ENCODE measurements around the gene ARHGAP23. TPM values are rescaled to one million over a fixed set of nuclear protein-coding genes. Genes with fewer than 3 reads are reported as not detected.

ARHGAP23 gene
- total and polyA plus RNA-seq, 10 of the 15 experiments (the other 5 are each of a cell fraction or from before 2014, with no cell fraction given): 0.23 to 5.8 (median 2.1) TPM

DNA sequence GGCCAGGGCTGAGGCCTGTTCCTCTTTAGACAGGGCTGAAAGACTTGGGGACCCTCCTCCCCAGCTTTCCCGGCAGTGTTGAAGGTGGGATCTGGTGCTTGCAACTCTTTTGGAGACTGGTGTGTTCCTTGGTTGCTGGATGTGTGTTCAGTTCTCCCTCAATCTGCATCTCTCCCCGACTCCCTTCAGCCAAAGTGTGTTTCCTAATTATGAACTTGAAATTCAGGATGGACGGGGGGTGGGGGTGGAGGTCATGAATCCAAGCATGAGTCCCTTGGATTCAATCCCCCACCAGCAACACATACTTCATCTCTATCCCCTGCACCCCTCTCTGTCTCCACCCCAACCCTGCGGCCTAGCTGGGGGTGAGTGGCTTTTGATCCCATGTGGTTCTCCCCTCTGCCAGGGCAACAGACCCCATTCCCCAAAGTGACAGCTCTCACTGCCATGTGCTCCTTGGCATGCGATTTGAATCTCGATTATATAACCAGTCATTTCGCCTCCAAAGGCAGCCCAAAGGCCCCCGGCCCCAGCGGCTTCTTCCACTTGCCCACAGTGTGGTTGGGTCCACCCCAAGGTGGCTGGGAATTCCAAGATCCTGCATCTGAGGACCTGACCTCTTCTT lies 1.3 kb downstream of the ARHGAP23 start:
- Histone ChIP-seq H2AFZ (ENCODE audit: control insufficient read depth, low read depth, low read length) (no peak overlapping the region), H3K9me3 (replicated peaks; ENCODE audit: control insufficient read depth, insufficient read depth, low read length) (no peaks in the 10 kb centered on the region), H4K20me1 (ENCODE audit: control insufficient read depth, insufficient read depth) (no peaks in the 10 kb centered on the region), H3K9ac (ENCODE audit: control insufficient read depth, insufficient read depth, low read length) (no peak overlapping the region), H3K4me1 (ENCODE audit: control insufficient read depth, insufficient read depth, low read length) (peaks cover 4% of the 10 kb centered on the region), H3K4me3 (0 out of 2 replicates have a peak overlapping the region, but pooled peaks have one; percentile 80), H3K27ac (ENCODE audit: control insufficient read depth, insufficient read depth) (no peak overlapping the region), H3K36me3 (ENCODE audit: control insufficient read depth in 2 of 2, insufficient read depth in 2 of 2, low read length in 1 of 2) (no peaks in the 10 kb centered on the region), H3K4me2 (ENCODE audit: control insufficient read depth, insufficient read depth) (no peak overlapping the region), H3K27me3 (replicated peaks in 1 of 2; ENCODE audit: control insufficient read depth in 2 of 2, insufficient read depth in 2 of 2, low read length in 1 of 2) (no peaks in the 10 kb centered on the region; a peak in 1 of 4 replicates), H3K79me2 (ENCODE audit: control insufficient read depth, insufficient read depth, low read length) (no peaks in the 10 kb centered on the region)
- no peak for TF ChIP-seq CBX3 (IDR thresholded peaks at IDR 0.05; ENCODE audit: borderline replicate concordance, low read depth)
- TF ChIP-seq, protein P1, sequence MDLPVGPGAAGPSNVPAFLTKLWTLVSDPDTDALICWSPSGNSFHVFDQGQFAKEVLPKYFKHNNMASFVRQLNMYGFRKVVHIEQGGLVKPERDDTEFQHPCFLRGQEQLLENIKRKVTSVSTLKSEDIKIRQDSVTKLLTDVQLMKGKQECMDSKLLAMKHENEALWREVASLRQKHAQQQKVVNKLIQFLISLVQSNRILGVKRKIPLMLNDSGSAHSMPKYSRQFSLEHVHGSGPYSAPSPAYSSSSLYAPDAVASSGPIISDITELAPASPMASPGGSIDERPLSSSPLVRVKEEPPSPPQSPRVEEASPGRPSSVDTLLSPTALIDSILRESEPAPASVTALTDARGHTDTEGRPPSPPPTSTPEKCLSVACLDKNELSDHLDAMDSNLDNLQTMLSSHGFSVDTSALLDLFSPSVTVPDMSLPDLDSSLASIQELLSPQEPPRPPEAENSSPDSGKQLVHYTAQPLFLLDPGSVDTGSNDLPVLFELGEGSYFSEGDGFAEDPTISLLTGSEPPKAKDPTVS (IDR thresholded peaks at IDR 0.05; ENCODE audit: low read depth, low read length): no peak
- no peak for TF ChIP-seq ESRRA (IDR thresholded peaks at IDR 0.05; ENCODE audit: low read length)
- no peak for TF ChIP-seq ATF7 (IDR thresholded peaks at IDR 0.05; ENCODE audit: low read depth)
- no peak for TF ChIP-seq FOS (IDR thresholded peaks at IDR 0.05; ENCODE audit: borderline replicate concordance, extremely low read depth, insufficient read length)
- 0 out of 2 replicates have a peak, but pooled peaks have one; percentile 0 for TF ChIP-seq NR2F1 (conservative IDR thresholded peaks at IDR 0.05)
- no peak for TF ChIP-seq YY1 (IDR thresholded peaks at IDR 0.05; ENCODE audit: low read depth, low read length)
- DNase-seq (ENCODE audit: low read depth, low spot score): no peak
- no peak for FAIRE-seq
- RAD21 ChIA-PET (ENCODE audit: unreplicated experiment): interaction anchor here (1.0 to 2.5 kb wide), 3 partner anchors 14 to 238 kb away, joined by 3 to 6 read pairs (median 6); no protein-coding TSS in a partner anchor
- ATAC-seq: no peak
- CTCF ChIA-PET: interaction anchor here (1.2 to 1.6 kb wide), 3 partner anchors 14 to 80 kb away, joined by 3 to 4 read pairs (median 3); no protein-coding TSS in a partner anchor
- SMC1A ChIA-PET (ENCODE audit: uncharacterized antibody, unreplicated experiment): interaction anchor here (0.9 kb wide), 1 partner anchor 16 kb away, joined by 3 read pairs; no protein-coding TSS in a partner anchor
- no TSS peak for BruUV-seq (replicated peaks)
- intact Hi-C loops (cut with micrococcal nuclease; ENCODE audit: unreplicated experiment): loop anchor here (10.0 kb wide), 1 partner anchor 155 kb away; no protein-coding TSS in a partner anchor
- in situ Hi-C loops (cut with MboI): loop anchor here (5.0 kb wide), 1 partner anchor 233 kb away; no protein-coding TSS in a partner anchor
- 72% methylated on average over 8 of the region's 9 CpGs for WGBS (ENCODE audit: insufficient coverage, insufficient replicate concordance, low lambda C conversion rate, missing lambda C conversion rate)
- POLR2A ChIA-PET: no interaction called here
